ENCODE results near the gene CYB5B. TPM values are rescaled to one million over a fixed set of nuclear protein-coding genes. Genes with fewer than 3 reads are reported as not detected.

CYB5B gene
- total RNA-seq, 4 donors from 2014 or later: 30.3 to 60.5 (median 42.4) TPM

DNA sequence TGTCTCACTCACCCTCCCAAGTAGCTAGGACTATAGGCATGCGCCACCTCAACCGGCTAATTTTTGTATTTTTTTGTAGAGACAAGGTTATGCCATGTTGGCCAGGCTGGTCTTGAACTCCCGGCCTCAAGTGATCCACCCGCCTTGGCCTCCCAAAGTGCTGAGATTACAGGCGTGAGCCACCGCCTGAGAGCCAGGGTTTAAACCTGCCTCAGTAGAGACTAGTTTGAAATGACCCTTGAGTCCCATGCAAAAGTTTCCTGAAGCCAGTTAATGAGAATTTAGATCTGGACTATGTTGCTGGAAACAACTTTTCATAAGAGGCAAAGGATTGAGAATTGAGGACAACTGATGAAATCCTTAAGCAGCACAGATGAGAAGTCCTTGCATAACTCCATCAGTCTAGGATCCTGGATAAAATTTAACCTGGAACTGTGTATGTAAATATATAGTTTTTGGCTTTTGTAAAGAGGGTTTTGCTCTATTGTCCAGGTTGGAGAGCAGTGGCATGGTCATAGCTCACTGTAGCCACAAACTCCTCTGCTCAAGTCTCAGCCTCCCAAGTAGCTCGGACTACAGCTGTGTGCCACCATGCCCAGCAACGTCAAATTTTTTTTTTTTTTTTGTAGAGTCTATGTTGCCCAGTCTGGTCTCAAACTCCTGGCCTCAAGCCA, 43.2 kb downstream of the CYB5B start:
- Histone ChIP-seq H3K27ac (no peak overlapping the region), H3K36me3 (peaks cover 0 to 9% (median 0%) of the 10 kb centered on the region in 4 donors), H3K27me3 (no peaks in the 10 kb centered on the region), H3K9me3 (no peaks in the 10 kb centered on the region), H3K4me3 (no peak overlapping the region), H3K4me1 (peaks cover 0 to 24% (median 8%) of the 10 kb centered on the region in 4 donors)
- DNase-seq: no peak
- intact Hi-C loops (cut with DNase I; ENCODE audit: low total_unique reads) (no loop called here), in situ Hi-C loops (cut with MboI; ENCODE audit: low pct_ligation_motif_present in 1 of 4, low pct_unique_long_range_greater_than_20kb in 1 of 4, low sequenced_read_pairs in 3 of 4) (no loop called here)
- 83 to 94% methylated on average over 5 to 8 of the region's 8 CpGs for WGBS, 2 donors (ENCODE audit: low coverage in 1 of 2)
- TF ChIP-seq POLR2A (IDR thresholded peaks at IDR 0.05): no peak
- no peak for TF ChIP-seq CTCF (IDR thresholded peaks at IDR 0.05)
- no peak for TF ChIP-seq EP300 (IDR thresholded peaks at IDR 0.05; ENCODE audit: low read depth)
- no peak for TF ChIP-seq POLR2AphosphoS5 (IDR thresholded peaks at IDR 0.05)

DNA sequence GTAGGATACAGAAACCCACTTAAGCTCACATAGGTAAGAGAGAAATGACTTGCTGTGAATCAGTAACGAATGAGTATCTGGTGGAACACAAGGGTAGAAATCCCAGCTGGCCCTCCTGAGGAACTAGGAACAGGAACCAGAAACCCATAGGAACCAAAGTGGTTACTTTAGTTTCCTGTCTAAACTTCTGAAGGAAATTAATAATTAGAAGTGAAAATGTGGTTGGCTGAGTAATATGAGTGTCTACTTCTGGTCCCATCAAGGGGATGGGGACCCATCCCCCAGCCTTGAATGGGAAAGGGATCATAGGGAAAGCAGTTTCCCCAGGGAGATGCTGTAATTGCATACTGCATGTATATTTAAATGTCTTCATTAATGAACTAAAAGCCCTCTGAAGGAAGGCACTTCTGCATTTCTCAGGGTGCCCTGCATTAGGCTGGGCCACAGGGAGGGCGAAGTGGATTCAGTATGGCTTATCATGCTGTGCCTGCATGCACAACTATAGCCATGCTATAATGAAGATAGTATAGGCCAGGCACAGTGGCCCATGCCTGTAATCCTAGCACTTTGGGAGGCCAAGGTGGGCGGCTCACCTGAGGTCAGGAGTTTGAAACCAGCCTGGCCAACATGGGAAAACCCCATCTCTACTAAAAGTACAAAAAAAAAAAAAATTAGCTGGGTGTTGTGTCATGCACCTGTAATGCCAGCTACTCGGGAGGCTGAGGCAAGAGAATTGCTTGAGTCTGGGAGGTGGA, 45.6 kb downstream of the CYB5B start:
- DNase-seq: no peak
- H3K9me3 ChIP-seq: no peaks in the 10 kb centered on the region
- TF ChIP-seq CTCF (IDR thresholded peaks at IDR 0.05) (no peak), POLR2AphosphoS5 (IDR thresholded peaks at IDR 0.05) (no peak), POLR2A (IDR thresholded peaks at IDR 0.05) (no peak), EP300 (IDR thresholded peaks at IDR 0.05; ENCODE audit: low read depth) (no peak)
- no peaks in the 10 kb centered on the region for H3K27me3 ChIP-seq
- H3K27ac ChIP-seq: peak overlapping the region in 1 of 4 donors; percentile 16
- no peaks in the 10 kb centered on the region for H3K36me3 ChIP-seq
- intact Hi-C loops (cut with DNase I; ENCODE audit: low total_unique reads): no loop called here
- H3K4me3 ChIP-seq: no peak overlapping the region
- WGBS, 2 donors (ENCODE audit: low coverage in 1 of 2): 71% methylated on average over 3 to 4 of the region's 4 CpGs
- in situ Hi-C loops (cut with MboI; ENCODE audit: low pct_ligation_motif_present in 1 of 4, low pct_unique_long_range_greater_than_20kb in 1 of 4, low sequenced_read_pairs in 3 of 4): no loop called here
- peaks cover 0 to 12% (median 5%) of the 10 kb centered on the region in 4 donors for H3K4me1 ChIP-seq

DNA sequence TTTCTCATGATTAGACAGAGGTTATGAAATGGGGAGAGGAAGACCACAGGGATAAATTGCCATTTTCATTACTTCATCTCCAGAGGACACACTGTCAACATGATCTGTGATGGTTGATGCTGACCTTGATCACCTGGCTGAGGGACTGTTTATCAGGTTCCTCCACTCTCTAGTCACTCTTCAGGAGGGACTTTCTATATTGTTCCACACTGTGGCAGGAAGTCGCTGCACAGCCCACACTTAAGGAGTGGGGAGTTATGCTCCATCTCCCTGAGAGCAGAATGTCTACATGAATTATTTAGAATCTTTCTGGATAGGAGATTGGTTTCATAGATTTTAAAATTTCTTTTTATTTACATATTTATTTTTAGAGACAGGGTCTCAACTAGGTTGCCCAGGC, 46.7 kb downstream of the CYB5B start:
- Histone ChIP-seq H3K4me3 (no peak overlapping the region), H3K27me3 (no peaks in the 10 kb centered on the region), H3K4me1 (peaks cover 0 to 4% (median 2%) of the 10 kb centered on the region in 4 donors), H3K27ac (no peak overlapping the region), H3K36me3 (no peaks in the 10 kb centered on the region), H3K9me3 (no peaks in the 10 kb centered on the region)
- in situ Hi-C loops (cut with MboI; ENCODE audit: low pct_ligation_motif_present in 1 of 4, low pct_unique_long_range_greater_than_20kb in 1 of 4, low sequenced_read_pairs in 3 of 4): no loop called here
- no peak for DNase-seq
- WGBS, 2 donors (ENCODE audit: low coverage in 1 of 2): 78% methylated on average over 1 of the region's 1 CpG; no CpG with 5 or more reads in 1 of the 2 donors
- TF ChIP-seq EP300 (IDR thresholded peaks at IDR 0.05; ENCODE audit: low read depth) (no peak), CTCF (IDR thresholded peaks at IDR 0.05) (no peak), POLR2A (IDR thresholded peaks at IDR 0.05) (no peak), POLR2AphosphoS5 (IDR thresholded peaks at IDR 0.05) (no peak)
- intact Hi-C loops (cut with DNase I; ENCODE audit: low total_unique reads): no loop called here

- Histone ChIP-seq H3K9me3 (no peaks in the 10 kb centered on the region), H3K4me1 (peaks cover 0 to 10% (median 2%) of the 10 kb centered on the region in 4 donors), H3K4me3 (no peak overlapping the region), H3K27me3 (no peaks in the 10 kb centered on the region), H3K27ac (no peak overlapping the region), H3K36me3 (no peaks in the 10 kb centered on the region)
- no peak for DNase-seq
- TF ChIP-seq POLR2AphosphoS5 (IDR thresholded peaks at IDR 0.05) (no peak), EP300 (IDR thresholded peaks at IDR 0.05; ENCODE audit: low read depth) (no peak), CTCF (IDR thresholded peaks at IDR 0.05) (no peak), POLR2A (IDR thresholded peaks at IDR 0.05) (no peak)
- intact Hi-C loops (cut with DNase I; ENCODE audit: low total_unique reads) (no loop called here), in situ Hi-C loops (cut with MboI; ENCODE audit: low pct_ligation_motif_present in 1 of 4, low pct_unique_long_range_greater_than_20kb in 1 of 4, low sequenced_read_pairs in 3 of 4) (no loop called here)
Measured at GRCh38 chr16:69474408-69474807, 50.0 kb downstream of the CYB5B start.
